Measurements from ENCODE around the gene IL16. TPM values are rescaled to one million over a fixed set of nuclear protein-coding genes. Genes with fewer than 3 reads are reported as not detected.

IL16 gene
- total and polyA plus RNA-seq, 4 donors, result 1.9 to 6.9 (median 4.4) TPM

DNA sequence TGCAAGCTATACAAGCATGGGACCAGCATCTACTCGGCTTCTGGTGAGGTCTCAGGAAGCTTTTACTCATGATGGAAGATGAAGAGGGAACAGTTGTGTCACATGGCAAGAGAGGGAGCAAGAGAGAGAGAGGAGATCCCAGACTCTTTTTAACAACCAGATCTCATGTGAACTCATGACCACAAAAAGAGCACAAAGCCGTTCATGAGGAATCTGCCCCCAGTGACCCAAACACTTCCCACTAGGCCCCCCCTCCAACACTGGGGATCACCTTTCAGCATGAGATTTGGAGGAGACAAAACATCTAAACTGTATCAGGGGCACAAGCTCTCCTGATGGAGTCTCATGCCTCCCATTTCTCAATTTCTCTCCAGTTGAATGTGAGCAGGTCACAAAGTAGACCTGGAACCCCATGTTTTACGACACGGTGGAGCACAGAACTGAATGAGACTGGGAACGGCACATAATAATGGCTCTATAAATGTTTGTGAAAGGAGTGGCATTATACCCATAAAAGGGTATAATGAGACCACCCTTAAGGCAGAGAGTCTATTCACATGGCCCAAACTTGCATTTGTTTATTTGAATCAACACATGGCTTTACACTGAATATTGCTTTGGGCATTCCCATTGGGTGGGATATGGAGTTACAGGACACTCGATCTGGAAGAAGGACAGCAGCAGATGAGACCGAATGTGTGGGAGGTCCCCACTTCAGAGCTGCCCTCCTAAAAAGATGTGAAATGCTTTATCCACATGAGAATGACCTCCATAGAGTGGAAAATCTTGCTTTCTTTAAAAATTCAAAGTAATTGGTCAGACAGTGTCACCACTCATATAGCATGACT, 38.8 kb downstream of the IL16 start:
- Histone ChIP-seq H3K27ac (ENCODE audit: low read depth in 1 of 2, low read length in 2 of 2) (no peak overlapping the region), H3K9me3 (ENCODE audit: control insufficient read depth in 4 of 4, low read length in 3 of 4) (no peaks in the 10 kb centered on the region), H3K27me3 (ENCODE audit: control insufficient read depth in 4 of 4, insufficient read depth in 4 of 4, low read length in 3 of 4) (no peaks in the 10 kb centered on the region), H3K4me3 (ENCODE audit: low read depth in 1 of 3, low read length in 3 of 3) (no peak overlapping the region), H3K9ac (ENCODE audit: low read depth in 1 of 2, low read length in 2 of 2) (no peak overlapping the region), H3K4me1 (ENCODE audit: control insufficient read depth in 4 of 4, insufficient read depth in 4 of 4, low read length in 3 of 4) (no peaks in the 10 kb centered on the region), H3K36me3 (ENCODE audit: control insufficient read depth in 4 of 4, insufficient read depth in 3 of 4, low read depth in 1 of 4, low read length in 3 of 4) (no peaks in the 10 kb centered on the region)
- DNase-seq (ENCODE audit: low spot score), result no peak
- 93% methylated on average over 7 of the region's 7 CpGs for WGBS
- TF ChIP-seq YY1 (IDR thresholded peaks at IDR 0.05) (no peak), NR2F2 (IDR thresholded peaks at IDR 0.05) (no peak), EGR1 (IDR thresholded peaks at IDR 0.05; ENCODE audit: low read depth in 2 of 2) (no peak), RAD21 (IDR thresholded peaks at IDR 0.05) (no peak), HNF4G (IDR thresholded peaks at IDR 0.05) (no peak), HNF4A (conservative IDR thresholded peaks at IDR 0.05) (no peak), TAF1 (conservative IDR thresholded peaks at IDR 0.05) (no peak), FOXA2 (IDR thresholded peaks at IDR 0.05) (no peak), RXRA (IDR thresholded peaks at IDR 0.05) (no peak), FOXA1 (IDR thresholded peaks at IDR 0.05) (no peak), JUND (IDR thresholded peaks at IDR 0.05) (no peak)
- TF ChIP-seq, protein P1, sequence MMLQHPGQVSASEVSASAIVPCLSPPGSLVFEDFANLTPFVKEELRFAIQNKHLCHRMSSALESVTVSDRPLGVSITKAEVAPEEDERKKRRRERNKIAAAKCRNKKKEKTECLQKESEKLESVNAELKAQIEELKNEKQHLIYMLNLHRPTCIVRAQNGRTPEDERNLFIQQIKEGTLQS (IDR thresholded peaks at IDR 0.05), result no peak
- TF ChIP-seq, protein P2, sequence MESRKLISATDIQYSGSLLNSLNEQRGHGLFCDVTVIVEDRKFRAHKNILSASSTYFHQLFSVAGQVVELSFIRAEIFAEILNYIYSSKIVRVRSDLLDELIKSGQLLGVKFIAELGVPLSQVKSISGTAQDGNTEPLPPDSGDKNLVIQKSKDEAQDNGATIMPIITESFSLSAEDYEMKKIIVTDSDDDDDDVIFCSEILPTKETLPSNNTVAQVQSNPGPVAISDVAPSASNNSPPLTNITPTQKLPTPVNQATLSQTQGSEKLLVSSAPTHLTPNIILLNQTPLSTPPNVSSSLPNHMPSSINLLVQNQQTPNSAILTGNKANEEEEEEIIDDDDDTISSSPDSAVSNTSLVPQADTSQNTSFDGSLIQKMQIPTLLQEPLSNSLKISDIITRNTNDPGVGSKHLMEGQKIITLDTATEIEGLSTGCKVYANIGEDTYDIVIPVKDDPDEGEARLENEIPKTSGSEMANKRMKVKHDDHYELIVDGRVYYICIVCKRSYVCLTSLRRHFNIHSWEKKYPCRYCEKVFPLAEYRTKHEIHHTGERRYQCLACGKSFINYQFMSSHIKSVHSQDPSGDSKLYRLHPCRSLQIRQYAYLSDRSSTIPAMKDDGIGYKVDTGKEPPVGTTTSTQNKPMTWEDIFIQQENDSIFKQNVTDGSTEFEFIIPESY (IDR thresholded peaks at IDR 0.05), result no peak
- TF ChIP-seq, protein P3, sequence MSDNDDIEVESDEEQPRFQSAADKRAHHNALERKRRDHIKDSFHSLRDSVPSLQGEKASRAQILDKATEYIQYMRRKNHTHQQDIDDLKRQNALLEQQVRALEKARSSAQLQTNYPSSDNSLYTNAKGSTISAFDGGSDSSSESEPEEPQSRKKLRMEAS (IDR thresholded peaks at IDR 0.05), result no peak
- TF ChIP-seq, protein P4, sequence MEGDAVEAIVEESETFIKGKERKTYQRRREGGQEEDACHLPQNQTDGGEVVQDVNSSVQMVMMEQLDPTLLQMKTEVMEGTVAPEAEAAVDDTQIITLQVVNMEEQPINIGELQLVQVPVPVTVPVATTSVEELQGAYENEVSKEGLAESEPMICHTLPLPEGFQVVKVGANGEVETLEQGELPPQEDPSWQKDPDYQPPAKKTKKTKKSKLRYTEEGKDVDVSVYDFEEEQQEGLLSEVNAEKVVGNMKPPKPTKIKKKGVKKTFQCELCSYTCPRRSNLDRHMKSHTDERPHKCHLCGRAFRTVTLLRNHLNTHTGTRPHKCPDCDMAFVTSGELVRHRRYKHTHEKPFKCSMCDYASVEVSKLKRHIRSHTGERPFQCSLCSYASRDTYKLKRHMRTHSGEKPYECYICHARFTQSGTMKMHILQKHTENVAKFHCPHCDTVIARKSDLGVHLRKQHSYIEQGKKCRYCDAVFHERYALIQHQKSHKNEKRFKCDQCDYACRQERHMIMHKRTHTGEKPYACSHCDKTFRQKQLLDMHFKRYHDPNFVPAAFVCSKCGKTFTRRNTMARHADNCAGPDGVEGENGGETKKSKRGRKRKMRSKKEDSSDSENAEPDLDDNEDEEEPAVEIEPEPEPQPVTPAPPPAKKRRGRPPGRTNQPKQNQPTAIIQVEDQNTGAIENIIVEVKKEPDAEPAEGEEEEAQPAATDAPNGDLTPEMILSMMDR (IDR thresholded peaks at IDR 0.05; ENCODE audit: low read depth, low read length, missing input control), result no peak

DNA sequence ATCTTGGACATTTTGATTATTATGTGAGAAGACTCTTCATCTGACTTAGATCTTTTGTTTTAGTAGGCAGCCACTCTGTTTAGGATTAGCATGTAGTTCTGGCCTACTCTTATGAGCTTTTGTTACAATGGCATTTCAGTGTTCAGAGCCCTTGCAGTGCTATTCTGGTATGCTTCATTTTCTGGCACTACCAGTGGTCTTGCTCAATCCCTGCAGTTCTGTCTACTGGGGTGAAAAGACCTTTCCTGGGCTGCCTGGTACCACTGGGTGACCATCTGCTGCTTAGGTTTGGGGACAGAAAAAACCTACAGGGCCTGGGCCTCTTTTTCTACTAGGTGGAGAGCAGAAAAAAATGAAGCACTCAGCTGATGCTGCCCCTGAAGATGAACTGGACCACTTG, 42.5 kb downstream of the IL16 start:
- Histone ChIP-seq H3K4me3 (ENCODE audit: low read depth in 1 of 3, low read length in 3 of 3) (no peak overlapping the region), H3K36me3 (ENCODE audit: control insufficient read depth in 4 of 4, insufficient read depth in 3 of 4, low read depth in 1 of 4, low read length in 3 of 4) (no peaks in the 10 kb centered on the region), H3K9me3 (ENCODE audit: control insufficient read depth in 4 of 4, low read length in 3 of 4) (peaks cover 0 to 9% (median 1%) of the 10 kb centered on the region in 4 donors), H3K4me1 (ENCODE audit: control insufficient read depth in 4 of 4, insufficient read depth in 4 of 4, low read length in 3 of 4) (no peaks in the 10 kb centered on the region), H3K27ac (ENCODE audit: low read depth in 1 of 2, low read length in 2 of 2) (no peak overlapping the region), H3K9ac (ENCODE audit: low read depth in 1 of 2, low read length in 2 of 2) (no peak overlapping the region), H3K27me3 (ENCODE audit: control insufficient read depth in 4 of 4, insufficient read depth in 4 of 4, low read length in 3 of 4) (no peaks in the 10 kb centered on the region)
- DNase-seq (ENCODE audit: low spot score), result no peak
- TF ChIP-seq GABPA (IDR thresholded peaks at IDR 0.05 in 1 of 2, conservative IDR thresholded peaks at IDR 0.05 in 1 of 2), result no peak
- no peak for TF ChIP-seq HNF4G (IDR thresholded peaks at IDR 0.05)
- TF ChIP-seq, protein P5, sequence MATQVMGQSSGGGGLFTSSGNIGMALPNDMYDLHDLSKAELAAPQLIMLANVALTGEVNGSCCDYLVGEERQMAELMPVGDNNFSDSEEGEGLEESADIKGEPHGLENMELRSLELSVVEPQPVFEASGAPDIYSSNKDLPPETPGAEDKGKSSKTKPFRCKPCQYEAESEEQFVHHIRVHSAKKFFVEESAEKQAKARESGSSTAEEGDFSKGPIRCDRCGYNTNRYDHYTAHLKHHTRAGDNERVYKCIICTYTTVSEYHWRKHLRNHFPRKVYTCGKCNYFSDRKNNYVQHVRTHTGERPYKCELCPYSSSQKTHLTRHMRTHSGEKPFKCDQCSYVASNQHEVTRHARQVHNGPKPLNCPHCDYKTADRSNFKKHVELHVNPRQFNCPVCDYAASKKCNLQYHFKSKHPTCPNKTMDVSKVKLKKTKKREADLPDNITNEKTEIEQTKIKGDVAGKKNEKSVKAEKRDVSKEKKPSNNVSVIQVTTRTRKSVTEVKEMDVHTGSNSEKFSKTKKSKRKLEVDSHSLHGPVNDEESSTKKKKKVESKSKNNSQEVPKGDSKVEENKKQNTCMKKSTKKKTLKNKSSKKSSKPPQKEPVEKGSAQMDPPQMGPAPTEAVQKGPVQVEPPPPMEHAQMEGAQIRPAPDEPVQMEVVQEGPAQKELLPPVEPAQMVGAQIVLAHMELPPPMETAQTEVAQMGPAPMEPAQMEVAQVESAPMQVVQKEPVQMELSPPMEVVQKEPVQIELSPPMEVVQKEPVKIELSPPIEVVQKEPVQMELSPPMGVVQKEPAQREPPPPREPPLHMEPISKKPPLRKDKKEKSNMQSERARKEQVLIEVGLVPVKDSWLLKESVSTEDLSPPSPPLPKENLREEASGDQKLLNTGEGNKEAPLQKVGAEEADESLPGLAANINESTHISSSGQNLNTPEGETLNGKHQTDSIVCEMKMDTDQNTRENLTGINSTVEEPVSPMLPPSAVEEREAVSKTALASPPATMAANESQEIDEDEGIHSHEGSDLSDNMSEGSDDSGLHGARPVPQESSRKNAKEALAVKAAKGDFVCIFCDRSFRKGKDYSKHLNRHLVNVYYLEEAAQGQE (IDR thresholded peaks at IDR 0.05), result no peak
- no peak for TF ChIP-seq JUND (IDR thresholded peaks at IDR 0.05)
- TF ChIP-seq RXRA (IDR thresholded peaks at IDR 0.05), result no peak
- TF ChIP-seq EGR1 (IDR thresholded peaks at IDR 0.05; ENCODE audit: low read depth in 2 of 2), result no peak
- TF ChIP-seq, protein P4 (IDR thresholded peaks at IDR 0.05; ENCODE audit: low read depth, low read length, missing input control), result no peak
- no peak for TF ChIP-seq SP1 (IDR thresholded peaks at IDR 0.05)
- no peak for TF ChIP-seq FOXA1 (IDR thresholded peaks at IDR 0.05)
- TF ChIP-seq FOXA2 (IDR thresholded peaks at IDR 0.05), result no peak
- TF ChIP-seq, protein P2 (IDR thresholded peaks at IDR 0.05), result no peak
- no peak for TF ChIP-seq TAF1 (conservative IDR thresholded peaks at IDR 0.05)
- TF ChIP-seq HNF4A (conservative IDR thresholded peaks at IDR 0.05), result no peak

All from liver (tissue), 9 donors.